Measurements from ENCODE around the gene ANKRD13B. TPM values are rescaled to one million over a fixed set of nuclear protein-coding genes. Genes with fewer than 3 reads are reported as not detected.

ANKRD13B gene
- total RNA-seq, 2 donors from 2014 or later: 7.9 to 13.5 TPM

DNA sequence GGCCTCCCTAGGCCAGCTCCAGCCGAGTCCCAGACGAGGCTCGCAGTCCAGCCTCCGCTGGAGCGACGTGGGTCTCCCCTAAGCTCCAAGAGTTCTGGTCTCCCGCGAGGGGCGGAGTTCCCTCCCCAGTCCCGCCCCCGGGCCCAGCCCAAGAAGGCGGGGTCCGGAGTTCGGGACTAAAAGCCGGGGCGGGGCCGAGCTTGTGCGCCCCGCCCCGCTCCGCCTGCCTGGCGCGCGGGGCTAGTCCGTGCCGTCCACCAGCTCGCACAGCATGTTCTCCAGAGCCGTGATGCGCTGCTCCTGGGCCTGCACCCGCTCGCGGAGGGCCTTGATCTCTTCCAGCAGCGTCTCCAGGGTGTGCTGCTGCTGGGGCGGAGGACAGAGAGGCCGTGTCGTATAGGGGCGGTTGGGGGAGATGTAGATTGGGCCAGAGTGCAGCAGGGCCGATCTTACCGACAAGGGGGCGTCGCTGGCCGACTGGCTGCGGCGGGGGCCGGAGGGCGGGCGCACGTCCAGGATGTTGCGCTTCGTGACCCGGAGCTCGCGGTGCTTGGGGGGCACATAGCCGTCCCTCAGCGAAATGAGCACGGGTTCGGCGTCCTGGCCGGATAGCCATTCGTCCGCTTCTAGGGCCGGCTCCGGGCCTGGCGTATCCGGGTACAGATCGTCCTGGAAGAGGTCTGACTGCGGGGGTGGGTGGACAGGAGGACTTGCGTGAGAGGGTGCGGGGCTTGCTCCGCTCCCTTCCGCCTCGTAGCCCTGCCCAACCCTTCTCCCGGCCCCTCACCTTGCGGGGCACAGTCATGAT, 22.8 kb downstream of the ANKRD13B start:
- Mint-ChIP-seq H3K27me3 (ENCODE audit: low read depth) (peaks cover 5% of the 10 kb centered on the region), H3K9me3 (no peaks in the 10 kb centered on the region), H3K36me3 (ENCODE audit: insufficient read depth in 2 of 2) (no peaks in the 10 kb centered on the region), H3K27ac (no peak overlapping the region), H3K4me1 (ENCODE audit: low read depth) (peaks cover 40% of the 10 kb centered on the region), H3K4me3 (peak overlapping the region; percentile 71 to 89)
- peak; percentile 87 to 90 for DNase-seq
- peak; percentile 64 to 65 for ATAC-seq (replicated peaks in 1 of 2)

DNA sequence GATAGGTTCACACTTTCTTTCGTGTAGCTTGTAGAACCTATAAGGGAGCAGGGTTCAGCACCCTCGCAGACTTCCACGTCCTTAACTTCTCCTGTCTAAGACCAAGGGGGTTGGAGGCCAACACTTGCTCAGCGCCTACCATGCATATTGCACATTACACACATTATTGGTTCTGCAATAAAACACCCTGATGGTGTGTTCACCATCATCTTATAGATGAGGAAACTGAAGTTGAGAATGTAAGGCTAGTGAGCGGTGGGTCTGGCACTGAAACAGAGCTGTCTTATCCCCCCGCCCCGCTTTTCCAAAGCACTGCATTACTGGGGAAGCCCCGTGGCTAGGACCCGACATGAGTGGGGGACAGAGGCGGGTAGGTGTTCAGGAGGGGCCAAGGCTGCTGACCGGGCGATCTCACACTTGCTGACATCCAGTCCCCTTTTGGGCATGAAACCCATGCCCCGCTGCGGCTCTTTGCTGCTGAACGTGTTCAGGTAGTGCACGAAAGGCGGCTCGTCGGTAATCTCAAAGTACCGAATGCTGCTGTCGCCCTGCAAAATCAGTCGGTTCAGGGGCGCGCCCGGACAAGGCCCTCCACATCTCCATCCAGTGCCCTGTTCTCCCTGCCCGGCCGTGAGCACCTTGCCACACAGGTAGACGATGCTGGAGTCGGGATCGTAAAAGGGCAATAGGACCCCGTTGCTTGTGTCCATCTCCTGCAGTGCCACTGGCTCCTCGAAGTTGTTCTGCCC, 23.5 kb downstream of the ANKRD13B start:
- H3K36me3 Mint-ChIP-seq (ENCODE audit: insufficient read depth in 2 of 2): no peaks in the 10 kb centered on the region
- DNase-seq (no peak), ATAC-seq (replicated peaks in 1 of 2) (no peak)
- no peak overlapping the region for H3K27ac Mint-ChIP-seq
- H3K27me3 Mint-ChIP-seq (ENCODE audit: low read depth): peaks cover 5% of the 10 kb centered on the region
- H3K9me3 Mint-ChIP-seq: no peaks in the 10 kb centered on the region
- H3K4me1 Mint-ChIP-seq (ENCODE audit: low read depth): peaks cover 45% of the 10 kb centered on the region
- H3K4me3 Mint-ChIP-seq: peak overlapping the region; percentile 71 to 89

DNA sequence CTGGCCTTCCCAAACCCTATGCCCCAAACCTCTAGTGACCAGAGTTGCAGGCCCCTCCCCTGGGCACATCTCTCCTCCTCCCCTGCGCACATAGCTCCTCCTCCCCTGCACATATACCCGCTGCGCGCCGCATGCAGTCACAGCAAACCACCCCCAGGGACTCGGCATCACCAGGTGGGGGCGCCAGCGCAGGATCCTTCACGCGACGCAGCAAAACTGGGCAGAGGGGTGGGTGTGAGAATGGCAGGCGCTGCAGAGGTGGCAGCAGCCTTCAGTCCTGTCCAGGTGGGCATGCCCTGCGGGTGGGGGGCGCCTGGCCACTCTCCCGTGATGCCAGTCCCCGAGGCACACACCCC, 24.2 kb downstream of the ANKRD13B start:
- Mint-ChIP-seq H3K9me3 (no peaks in the 10 kb centered on the region), H3K36me3 (ENCODE audit: insufficient read depth in 2 of 2) (no peaks in the 10 kb centered on the region), H3K4me1 (ENCODE audit: low read depth) (peaks cover 50% of the 10 kb centered on the region), H3K4me3 (peak overlapping the region; percentile 71 to 89), H3K27me3 (ENCODE audit: low read depth) (peaks cover 5% of the 10 kb centered on the region), H3K27ac (no peak overlapping the region)
- DNase-seq (peak; percentile 95 to 96), ATAC-seq (replicated peaks in 1 of 2) (peak; percentile 75 to 77)

DNA sequence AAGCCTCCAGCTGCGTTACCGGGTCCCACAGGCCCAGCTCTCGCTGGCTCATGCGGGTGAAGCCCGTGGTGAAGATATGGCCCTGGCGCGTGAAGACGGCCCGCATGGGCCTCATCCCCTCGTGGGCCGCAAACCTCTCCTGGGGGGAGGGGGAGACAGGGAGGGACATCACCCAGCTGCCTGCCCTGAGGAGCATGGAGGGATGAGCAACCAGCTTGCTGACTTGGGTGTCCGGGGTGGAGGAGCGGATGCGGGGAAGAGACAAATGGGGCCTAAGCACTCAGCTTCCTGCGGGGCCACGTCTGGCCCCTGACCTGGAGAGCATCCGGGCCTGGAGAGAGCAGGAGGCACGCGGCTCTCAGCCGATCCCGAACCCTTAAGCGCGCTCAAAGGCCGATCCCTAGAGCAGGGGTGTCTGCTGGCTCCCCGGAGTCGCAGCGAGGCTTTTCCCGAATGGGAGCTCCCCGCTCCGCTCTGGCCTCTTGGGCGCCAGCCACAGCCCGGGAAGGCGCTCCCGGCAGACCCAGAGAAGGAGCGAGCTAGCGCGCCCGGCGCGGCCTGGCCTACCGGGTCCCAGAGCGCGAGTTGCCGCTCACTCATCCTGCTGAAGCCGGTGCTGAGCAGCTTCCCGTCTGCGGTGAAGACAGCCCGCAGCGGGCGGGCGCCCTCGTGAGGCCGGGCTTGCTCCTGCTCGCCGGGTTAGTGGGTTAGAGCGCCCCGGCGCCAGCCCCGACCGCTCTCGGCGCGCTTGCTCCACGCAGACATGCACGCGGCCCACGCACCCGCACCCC, 24.7 kb downstream of the ANKRD13B start:
- DNase-seq (peak; percentile 92 to 93), ATAC-seq (replicated peaks in 1 of 2) (peak; percentile 53 to 55)
- Mint-ChIP-seq H3K4me3 (peak overlapping the region; percentile 71 to 89), H3K27ac (no peak overlapping the region), H3K27me3 (ENCODE audit: low read depth) (peaks cover 5% of the 10 kb centered on the region), H3K36me3 (ENCODE audit: insufficient read depth in 2 of 2) (no peaks in the 10 kb centered on the region), H3K9me3 (no peaks in the 10 kb centered on the region), H3K4me1 (ENCODE audit: low read depth) (peaks cover 52% of the 10 kb centered on the region)

DNA sequence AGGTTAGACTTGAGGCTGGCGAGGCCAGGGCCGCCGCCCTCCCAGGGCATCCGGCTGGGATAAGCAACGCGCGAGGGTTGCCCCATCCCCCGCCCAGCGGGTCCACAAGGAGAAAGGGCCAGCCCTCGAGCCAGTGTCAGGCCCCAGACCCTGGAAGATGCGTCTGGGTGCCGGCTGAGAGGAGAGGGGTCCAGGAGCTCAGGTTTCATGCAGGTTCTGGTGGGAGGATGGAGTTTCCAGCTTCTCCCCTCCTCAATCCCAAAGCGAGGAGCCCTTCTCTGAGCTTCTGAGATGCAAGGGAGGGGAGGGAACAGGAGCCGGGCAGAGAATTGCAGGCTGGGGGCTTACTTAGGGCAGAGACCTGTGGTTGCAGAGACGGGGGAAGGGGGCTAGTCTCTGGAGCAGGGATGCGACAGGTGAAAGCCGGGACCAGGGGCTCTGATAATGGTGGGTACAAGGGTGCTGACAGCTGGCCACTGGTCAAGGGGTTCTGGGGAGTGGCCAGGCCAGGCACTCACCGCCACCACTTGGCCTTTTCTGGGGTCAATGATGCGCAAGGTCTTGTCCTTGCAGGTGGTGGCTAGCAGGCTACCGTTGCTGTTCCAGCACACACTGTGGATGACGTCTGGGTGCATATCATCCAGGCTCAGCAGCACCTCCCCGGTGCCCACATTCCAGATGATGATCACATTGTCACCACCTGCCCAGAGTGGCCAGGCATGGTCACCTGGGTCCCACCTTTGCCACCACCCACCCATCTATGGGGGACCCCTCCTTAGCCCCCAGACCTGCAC, 25.5 kb downstream of the ANKRD13B start:
- ATAC-seq (replicated peaks in 1 of 2) (peak in 1 of 2 donors; percentile 0), DNase-seq (no peak)
- Mint-ChIP-seq H3K9me3 (no peaks in the 10 kb centered on the region), H3K27ac (no peak overlapping the region), H3K4me3 (peak overlapping the region; percentile 71 to 89), H3K27me3 (ENCODE audit: low read depth) (peaks cover 5% of the 10 kb centered on the region), H3K36me3 (ENCODE audit: insufficient read depth in 2 of 2) (no peaks in the 10 kb centered on the region), H3K4me1 (ENCODE audit: low read depth) (peaks cover 60% of the 10 kb centered on the region)

DNA sequence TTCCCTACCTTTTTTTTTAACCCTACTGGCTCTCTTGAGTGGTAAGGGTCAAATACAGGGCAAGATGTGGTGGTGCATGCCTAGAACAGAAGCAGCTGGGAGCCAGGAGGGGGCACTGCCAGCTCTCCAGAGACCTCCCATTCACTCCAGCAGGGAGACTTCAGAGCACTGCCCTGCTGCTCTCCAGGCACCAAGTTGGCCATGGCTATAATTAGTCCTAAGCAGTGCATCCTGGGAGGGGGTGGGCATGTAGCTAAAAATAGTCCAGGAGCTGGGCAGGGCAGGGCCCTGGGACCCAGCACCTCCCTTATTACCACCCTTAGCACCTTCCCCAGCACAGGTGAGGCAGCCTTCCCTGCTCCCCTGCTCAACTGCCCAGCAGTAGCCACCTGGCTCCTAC, 26.3 kb downstream of the ANKRD13B start:
- no peak for ATAC-seq (replicated peaks in 1 of 2)

DNA sequence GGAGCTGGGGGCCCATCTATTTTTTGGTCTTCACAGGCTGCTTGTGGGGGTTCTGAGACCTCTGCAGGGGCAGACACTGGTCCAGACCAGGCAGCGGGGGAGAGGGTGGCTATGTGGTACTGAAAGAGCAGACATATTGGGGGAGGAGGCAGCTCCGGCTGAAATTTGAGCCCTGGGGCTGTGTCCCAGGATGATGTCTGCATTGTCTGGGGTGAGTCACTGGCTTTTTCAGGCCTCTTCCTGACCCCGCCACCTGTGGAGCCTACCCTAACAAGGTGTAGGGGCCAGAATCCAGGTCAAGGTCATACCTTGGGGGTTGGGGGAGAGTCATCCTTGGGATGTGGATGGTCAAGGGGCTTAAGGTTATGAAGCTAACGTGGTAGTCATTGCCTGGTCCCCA, 27.3 kb downstream of the ANKRD13B start:
- H3K4me1 Mint-ChIP-seq (ENCODE audit: low read depth): peaks cover 63% of the 10 kb centered on the region

More for the DNA sequence above, 26.3 kb downstream of the ANKRD13B start:
- Mint-ChIP-seq H3K27ac (no peak overlapping the region), H3K27me3 (ENCODE audit: low read depth) (peaks cover 5% of the 10 kb centered on the region), H3K4me3 (no peak overlapping the region), H3K9me3 (no peaks in the 10 kb centered on the region), H3K36me3 (ENCODE audit: insufficient read depth in 2 of 2) (no peaks in the 10 kb centered on the region), H3K4me1 (ENCODE audit: low read depth) (peaks cover 63% of the 10 kb centered on the region)
- DNase-seq: no peak

DNA sequence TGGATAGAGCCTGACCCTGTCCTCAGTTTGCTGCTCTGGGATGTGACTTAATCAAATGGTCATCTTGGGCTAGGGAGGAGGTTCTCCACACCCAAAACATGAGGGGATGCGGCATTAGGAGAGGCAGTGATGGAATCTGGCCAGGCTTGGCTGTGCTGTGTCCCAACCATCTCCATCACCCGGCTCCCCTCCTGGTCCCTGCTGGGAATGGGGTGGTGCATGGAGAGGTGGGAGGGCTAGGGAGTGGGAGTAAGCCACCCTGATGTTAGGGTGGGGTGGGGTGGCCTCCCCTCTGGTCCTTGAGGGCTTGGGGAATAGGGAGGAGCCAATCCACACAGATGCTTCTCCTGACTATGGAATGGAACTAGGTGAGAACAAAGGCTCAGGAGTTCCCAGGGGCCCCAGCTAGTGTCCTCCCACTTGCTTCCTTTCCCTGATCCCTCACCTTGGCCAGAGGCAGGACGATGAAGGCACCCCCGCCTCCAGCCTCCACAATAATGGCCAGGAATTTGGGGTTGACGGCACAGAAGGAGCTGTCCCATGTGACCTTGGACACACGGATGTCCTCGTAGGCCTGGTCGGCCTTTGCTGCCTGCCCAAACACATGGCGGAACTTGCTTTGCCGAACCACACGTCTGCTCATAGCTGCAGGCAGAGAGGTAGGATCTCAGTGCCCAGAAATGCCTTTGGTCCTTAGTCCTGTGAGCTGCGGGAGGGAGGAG, 28.0 kb downstream of the ANKRD13B start:
- Mint-ChIP-seq H3K4me3 (no peak overlapping the region), H3K9me3 (no peaks in the 10 kb centered on the region), H3K4me1 (ENCODE audit: low read depth) (peaks cover 63% of the 10 kb centered on the region), H3K27ac (no peak overlapping the region), H3K27me3 (ENCODE audit: low read depth) (peaks cover 5% of the 10 kb centered on the region), H3K36me3 (ENCODE audit: insufficient read depth in 2 of 2) (no peaks in the 10 kb centered on the region)
- no peak for ATAC-seq (replicated peaks in 1 of 2)
- no peak for DNase-seq

More for the DNA sequence above, 27.3 kb downstream of the ANKRD13B start:
- DNase-seq (no peak), ATAC-seq (replicated peaks in 1 of 2) (no peak)
- Mint-ChIP-seq H3K4me3 (no peak overlapping the region), H3K27me3 (ENCODE audit: low read depth) (peaks cover 5% of the 10 kb centered on the region), H3K9me3 (no peaks in the 10 kb centered on the region), H3K36me3 (ENCODE audit: insufficient read depth in 2 of 2) (no peaks in the 10 kb centered on the region), H3K27ac (no peak overlapping the region)

DNA sequence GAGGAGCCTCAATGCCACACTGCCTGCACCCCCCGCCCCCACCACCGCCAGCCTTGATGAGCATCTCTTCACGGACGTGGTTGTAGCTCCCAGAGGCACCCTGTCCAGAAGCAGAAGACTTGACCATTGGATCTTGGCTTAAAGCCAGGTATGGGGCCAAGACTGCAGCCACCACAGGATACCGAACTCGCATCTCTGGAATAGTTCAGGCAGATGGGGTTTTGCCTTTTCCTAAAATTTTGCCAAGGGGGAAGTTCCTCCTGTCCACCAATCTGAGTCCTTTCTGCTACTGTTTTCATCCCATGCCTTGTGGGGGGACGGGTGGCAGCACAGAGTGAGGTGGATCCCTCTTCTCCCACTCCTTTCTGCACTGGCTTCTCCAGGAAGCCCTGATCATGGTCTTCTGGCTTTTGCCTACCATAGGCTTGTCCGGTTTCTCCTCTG, 28.8 kb downstream of the ANKRD13B start:
- H3K27ac Mint-ChIP-seq: no peak overlapping the region
- peaks cover 3% of the 10 kb centered on the region for H3K27me3 Mint-ChIP-seq (ENCODE audit: low read depth)
- H3K4me1 Mint-ChIP-seq (ENCODE audit: low read depth): peaks cover 60% of the 10 kb centered on the region

DNA sequence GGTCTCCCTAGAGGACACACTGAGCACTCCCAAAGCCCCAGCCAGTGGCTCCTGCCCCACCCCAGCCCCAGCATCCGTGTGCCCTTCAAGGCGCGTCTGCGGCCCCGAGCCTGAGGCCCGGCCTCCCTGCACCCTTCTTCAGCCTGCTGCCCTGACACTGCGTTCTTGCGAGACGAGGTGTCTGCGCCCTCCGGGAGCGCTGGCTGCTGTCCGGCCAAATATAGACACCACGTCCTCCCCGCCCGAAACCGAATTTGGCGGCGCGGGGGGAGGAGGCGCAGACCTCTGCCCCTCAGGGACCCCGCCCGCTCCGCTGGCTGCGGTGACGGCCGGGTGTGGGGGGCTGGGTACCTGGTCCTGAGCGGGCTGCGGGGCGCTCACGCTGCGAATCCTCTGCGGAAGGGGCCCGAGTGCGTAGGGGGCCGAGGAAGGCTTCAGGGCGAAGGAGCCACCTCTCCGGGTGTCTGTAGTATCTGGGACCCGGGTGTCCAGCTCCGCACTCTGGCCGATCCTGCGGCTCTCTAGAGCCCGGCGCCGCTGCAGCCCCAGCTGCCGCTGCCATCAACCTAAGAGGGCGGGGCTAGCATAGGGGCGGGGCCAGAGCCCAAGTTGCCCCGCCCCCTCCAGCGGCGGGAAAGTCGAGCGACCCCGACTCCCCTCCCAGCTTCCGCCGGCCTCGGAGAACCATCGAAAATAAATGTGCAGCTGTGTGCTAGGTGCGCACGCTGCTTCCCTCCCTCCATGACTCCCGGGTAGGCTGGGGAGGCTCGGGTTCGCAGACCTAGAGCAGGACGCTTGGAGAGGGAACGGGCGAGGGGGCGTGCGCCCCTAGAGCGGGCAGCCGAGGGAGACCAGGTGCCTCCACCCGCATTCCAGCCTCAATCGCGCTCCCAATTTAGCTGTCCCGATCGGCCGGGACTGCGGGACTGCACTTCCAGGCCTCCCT, 29.7 kb downstream of the ANKRD13B start, which contains the start of gene CORO6:
Gene CORO6 (minus strand): TSS at position 576 of the 946 bp plus-strand sequence. CDS start 1,491 bp downstream, outside the sequence.
- DNase-seq (peak; percentile 65 to 78), ATAC-seq (replicated peaks in 1 of 2) (peak; percentile 43 to 53)
- H3K36me3 Mint-ChIP-seq (ENCODE audit: insufficient read depth in 2 of 2): no peaks in the 10 kb centered on the region
- peaks cover 60% of the 10 kb centered on the region for H3K4me1 Mint-ChIP-seq (ENCODE audit: low read depth)
- H3K9me3 Mint-ChIP-seq: no peaks in the 10 kb centered on the region
- H3K27ac Mint-ChIP-seq: peak within 1 kb of the TSS; percentile 75
- peak within 1 kb of the TSS; percentile 85 to 91 for H3K4me3 Mint-ChIP-seq
- no peaks in the 10 kb centered on the region for H3K27me3 Mint-ChIP-seq (ENCODE audit: low read depth)

More for the DNA sequence above, 28.8 kb downstream of the ANKRD13B start:
- Mint-ChIP-seq H3K9me3 (no peaks in the 10 kb centered on the region), H3K36me3 (ENCODE audit: insufficient read depth in 2 of 2) (no peaks in the 10 kb centered on the region), H3K4me3 (peak overlapping the region; percentile 85 to 91)
- DNase-seq: no peak
- ATAC-seq (replicated peaks in 1 of 2): no peak

DNA sequence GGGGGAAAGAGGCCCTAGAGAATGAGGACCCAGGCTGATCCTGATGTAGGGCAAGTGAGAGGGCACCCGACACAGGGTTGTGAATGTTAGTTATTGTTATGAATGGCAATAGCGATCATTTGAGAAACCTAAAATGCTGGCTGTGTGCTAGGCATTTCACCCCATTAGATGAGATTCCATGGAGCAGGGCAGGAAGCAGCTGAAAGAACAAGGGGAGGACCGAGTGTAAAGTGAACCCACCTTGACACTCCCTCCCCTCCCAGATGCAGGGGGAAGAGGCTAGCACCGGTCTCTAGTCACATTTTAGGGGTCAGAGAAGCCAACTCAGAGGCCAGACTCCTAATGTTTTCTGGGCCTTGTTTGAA, 30.3 kb downstream of the ANKRD13B start:
- Mint-ChIP-seq H3K27ac (peak overlapping the region; percentile 75), H3K9me3 (no peaks in the 10 kb centered on the region), H3K27me3 (ENCODE audit: low read depth) (no peaks in the 10 kb centered on the region), H3K36me3 (ENCODE audit: insufficient read depth in 2 of 2) (no peaks in the 10 kb centered on the region), H3K4me1 (ENCODE audit: low read depth) (peaks cover 63% of the 10 kb centered on the region), H3K4me3 (peak overlapping the region; percentile 85 to 91)
- no peak for DNase-seq
- peak in 1 of 2 donors; percentile 1 for ATAC-seq (replicated peaks in 1 of 2)
